ENCODE results near the gene MRPL34.
"Not testable (repeated sequence)": the region's sequence is repeated elsewhere in the genome, so short reads cannot be mapped to it uniquely, and the experiment has no call there.

Gene MRPL34

DNA sequence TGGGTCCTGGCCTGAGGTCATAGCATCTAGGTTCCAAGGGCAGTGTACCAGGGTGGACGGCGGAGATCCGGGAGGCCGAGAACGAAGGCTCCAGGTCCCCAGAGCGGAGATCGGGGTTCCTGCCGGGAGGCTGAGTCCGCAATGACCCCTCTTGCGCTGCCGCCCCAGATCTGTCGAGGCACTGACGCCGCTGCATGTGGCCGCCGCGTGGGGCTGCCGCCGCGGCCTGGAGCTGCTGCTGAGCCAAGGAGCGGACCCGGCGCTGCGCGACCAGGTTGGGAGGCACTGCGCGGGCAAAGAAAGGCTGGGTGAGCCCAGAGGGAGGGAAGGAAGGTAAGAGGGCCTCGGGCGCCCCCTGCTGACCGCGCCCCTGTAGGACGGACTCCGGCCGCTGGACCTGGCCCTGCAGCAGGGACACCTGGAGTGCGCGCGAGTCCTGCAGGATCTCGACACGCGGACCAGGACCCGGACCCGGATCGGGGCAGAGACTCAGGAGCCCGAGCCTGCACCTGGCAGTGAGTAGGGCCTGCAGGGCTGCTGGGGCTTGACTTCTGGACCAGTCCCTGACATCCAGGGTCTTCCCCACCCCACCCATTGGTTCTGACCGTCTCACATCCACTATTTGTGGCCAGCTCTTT, 23.1 kb upstream of the MRPL34 start:
- Histone ChIP-seq H3K4me3 (peak overlapping the region in 6 of 7 experiments; percentile 6 to 38 (median 30)), H3K27ac (peak overlapping the region in 1 of 21 experiments; percentile 23)

- no peak overlapping the region for H3K27ac ChIP-seq
- H3K4me3 ChIP-seq: no peak overlapping the region
Observed at GRCh38 chr19:17283504-17283996, 22.1 kb upstream of the MRPL34 start.

GRCh38 chr19:17285415-17286135, 20.1 kb upstream of the MRPL34 start:
- Histone ChIP-seq H3K27ac (no peak overlapping the region), H3K4me3 (no peak overlapping the region)

DNA sequence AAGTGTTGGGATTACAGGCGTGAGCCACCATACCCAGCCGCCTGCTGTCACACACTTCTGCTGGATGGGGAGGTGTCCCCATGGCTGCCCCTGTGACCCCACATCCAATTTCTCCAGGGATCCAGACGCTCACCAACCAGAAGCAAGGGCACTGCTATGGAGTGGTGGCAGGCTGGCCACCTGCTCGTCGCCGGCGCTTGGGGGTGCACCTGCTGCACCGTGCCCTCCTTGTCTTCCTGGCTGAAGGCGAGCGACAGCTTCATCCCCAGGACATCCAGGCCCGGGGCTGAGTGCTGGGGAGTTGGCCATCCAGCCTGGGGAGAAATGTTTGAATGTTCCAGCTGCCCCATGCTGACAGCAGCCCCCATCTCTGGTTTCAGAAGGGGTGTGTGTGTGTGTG, 19.4 kb upstream of the MRPL34 start:
- H3K27ac ChIP-seq: no peak overlapping the region
- no peak overlapping the region for H3K4me3 ChIP-seq

GRCh38 chr19:17286752-17287151, 18.9 kb upstream of the MRPL34 start:
- Histone ChIP-seq H3K27ac (no peak overlapping the region), H3K4me3 (no peak overlapping the region)

- Histone ChIP-seq H3K4me3 (no peak overlapping the region), H3K27ac (no peak overlapping the region)
Observed at GRCh38 chr19:17289489-17289888, 16.2 kb upstream of the MRPL34 start.

DNA sequence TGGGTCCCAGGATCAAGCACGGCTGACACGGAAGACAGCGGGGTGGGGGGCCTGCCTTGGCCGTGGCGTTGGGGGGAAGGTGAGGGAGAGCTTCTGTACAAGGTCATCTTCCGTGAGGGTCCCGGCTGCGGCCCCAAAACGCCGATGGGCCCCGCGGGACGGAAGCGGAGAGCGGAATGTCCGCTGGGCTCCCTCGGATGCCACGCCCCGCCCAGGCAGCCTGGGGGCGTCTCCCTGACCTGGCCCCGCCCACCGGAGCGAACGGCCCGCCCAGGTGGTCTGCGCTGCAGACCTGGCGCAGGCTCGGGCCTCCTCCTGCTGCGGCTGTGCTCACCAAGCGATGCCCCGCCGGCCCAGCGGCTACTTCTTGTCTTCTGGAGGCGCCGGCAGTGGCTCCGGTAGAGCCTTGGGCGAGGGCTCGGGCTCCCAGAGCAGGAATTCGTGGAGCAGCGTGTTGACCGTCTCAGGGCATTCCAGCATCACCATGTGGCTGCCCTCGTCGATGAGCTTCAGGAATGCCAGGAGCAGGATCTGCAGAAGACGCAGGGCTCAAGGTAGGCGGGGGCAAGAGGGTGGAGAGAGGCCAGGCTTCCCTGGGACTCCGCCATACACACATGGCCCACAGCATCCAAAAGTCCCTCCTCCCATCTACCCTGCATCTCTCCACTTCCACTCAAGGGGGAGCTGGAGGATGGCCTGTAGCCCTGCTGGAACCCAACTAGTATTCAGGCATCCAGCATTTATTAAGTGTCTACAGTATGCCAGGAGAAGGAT, 13.2 kb upstream of the MRPL34 start:
- H3K27ac ChIP-seq: peak overlapping the region in 16 of 21 experiments; percentile 1 to 80 (median 54)
- H3K4me3 ChIP-seq: peak overlapping the region; percentile 38 to 55 (median 47)

- Histone ChIP-seq H3K4me3 (no peak overlapping the region), H3K27ac (no peak overlapping the region)
Observed at GRCh38 chr19:17293605-17294004, 12.1 kb upstream of the MRPL34 start.

GRCh38 chr19:17294051-17294891, 11.4 kb upstream of the MRPL34 start:
- Histone ChIP-seq H3K4me3 (no peak overlapping the region), H3K27ac (no peak overlapping the region)

DNA sequence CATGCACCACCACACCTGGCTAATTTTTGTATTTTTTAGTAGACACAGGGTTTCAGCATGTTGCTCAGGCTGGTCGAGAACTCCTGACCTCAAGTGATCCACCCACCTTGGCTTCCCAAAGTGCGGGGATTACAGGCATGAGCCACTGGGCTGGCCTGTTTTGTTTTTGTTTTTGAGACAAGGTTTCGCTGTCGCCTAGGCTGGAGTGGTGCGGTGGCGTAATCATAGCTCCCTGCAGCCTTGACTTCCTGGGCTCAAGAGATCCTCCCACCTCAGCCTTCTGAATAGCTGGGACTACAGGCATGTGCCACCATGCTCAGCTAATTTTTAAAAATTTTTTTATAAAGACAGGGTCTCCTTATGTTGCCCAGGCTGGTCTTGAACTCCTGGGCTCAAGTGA, 10.1 kb upstream of the MRPL34 start:
- H3K4me3 ChIP-seq: not testable (repeated sequence)

DNA sequence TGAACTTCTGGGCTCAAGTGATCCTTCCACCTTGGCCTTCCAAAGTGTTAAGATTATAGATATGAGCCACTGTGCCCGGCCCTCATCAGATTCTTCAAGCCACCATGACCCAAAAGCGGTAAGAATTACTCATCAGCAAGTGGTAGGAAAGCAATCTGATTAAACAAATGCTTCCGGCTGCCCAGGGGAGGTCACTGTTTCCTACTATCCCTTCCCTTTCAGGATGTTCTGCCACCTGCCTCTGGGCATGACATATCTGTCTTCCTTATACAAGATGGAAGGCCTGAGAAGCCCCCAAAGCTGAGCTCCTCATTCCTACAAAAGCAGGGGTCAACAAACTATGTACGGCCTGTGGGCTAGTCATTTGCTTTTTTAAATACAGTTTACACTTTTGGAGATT, 9.4 kb upstream of the MRPL34 start:
- no peak overlapping the region for H3K4me3 ChIP-seq
- H3K27ac ChIP-seq: no peak overlapping the region

More for the DNA sequence above, 10.1 kb upstream of the MRPL34 start:
- not testable (repeated sequence) for H3K27ac ChIP-seq

DNA sequence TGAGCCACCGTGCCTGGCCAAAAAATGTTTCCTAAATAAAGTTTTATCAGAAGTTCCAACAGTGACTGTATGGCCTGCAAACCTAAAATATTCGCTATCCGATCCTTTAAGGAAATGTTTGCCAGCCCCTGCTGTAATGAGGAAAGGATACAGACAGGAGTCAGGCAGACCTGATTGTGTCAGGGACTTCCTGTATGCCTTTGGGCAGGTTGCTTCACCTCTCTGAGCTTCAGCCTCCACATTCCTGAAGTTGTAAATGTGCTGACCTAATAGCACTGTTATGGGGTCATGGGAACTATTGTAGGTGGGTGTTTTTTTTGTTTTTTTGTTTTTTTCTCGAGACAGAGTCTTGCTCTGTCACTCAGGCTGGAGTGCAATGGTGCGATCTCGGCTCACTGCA, 8.7 kb upstream of the MRPL34 start:
- Histone ChIP-seq H3K4me3 (no peak overlapping the region), H3K27ac (peak overlapping the region in 1 of 21 experiments; percentile 26)

GRCh38 chr19:17300992-17301619, 4.6 kb upstream of the MRPL34 start:
- Histone ChIP-seq H3K4me3 (no peak overlapping the region), H3K27ac (no peak overlapping the region)

DNA sequence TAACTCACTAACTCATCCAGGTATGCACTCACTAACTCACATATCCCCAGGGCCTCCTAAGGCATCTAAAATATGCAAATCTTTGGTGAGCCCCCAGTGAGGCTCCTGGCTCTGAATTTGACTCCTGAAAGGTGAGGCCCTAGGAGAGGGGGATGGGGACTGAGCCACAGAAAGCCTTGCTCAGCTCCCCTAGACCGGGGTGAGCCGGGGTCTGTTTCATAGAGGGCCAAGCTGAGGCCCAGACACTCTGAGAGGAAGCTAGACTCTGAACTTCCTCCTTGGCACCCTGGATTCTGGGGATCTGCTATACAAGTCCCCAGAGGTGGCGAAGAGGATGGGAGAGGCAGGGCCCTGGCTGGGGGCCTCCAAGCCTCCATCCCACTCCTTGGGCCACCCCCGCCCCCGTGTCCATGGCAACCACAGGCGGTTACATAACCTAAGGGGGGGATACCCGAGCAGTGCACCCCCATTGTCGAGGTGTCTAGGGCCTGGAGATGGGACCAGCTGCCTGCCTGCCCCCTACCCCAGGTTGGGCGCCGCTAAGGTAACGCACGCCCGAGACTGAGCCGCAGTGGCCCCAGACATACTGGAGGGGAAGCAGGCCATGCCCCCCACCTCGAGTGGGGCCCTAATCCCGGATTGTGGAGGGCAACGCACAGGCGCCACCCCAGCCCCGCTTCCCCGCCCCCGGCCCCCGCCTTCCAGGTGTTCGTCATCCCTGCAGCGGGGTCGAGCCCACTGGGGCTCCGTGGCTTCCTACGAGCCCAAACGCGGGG, 3.1 kb upstream of the MRPL34 start:
- peak overlapping the region in 20 of 21 experiments; percentile 2 to 89 (median 76) for H3K27ac ChIP-seq

GRCh38 chr19:17303167-17303939, 2.3 kb upstream of the MRPL34 start, which contains the start of gene ABHD8:
ABHD8 (minus strand) TSS chr19:17303425; CDS start chr19:17301616, 1,809 bp downstream.
- Histone ChIP-seq H3K4me3 (peak within 1 kb of the TSS; percentile 44 to 86 (median 78)), H3K27ac (peak within 1 kb of the TSS in 20 of 21 experiments; percentile 2 to 89 (median 76))

More for the DNA sequence above, 3.1 kb upstream of the MRPL34 start:
- peak overlapping the region; percentile 44 to 86 (median 78) for H3K4me3 ChIP-seq

- Histone ChIP-seq H3K4me3 (no peak overlapping the region), H3K27ac (peak overlapping the region in 4 of 21 experiments; percentile 64 to 87 (median 80))
Observed at GRCh38 chr19:17303940-17304267, 1.8 kb upstream of the MRPL34 start.
